Measurements from ENCODE around the gene C16orf95. TPM values are rescaled to one million over a fixed set of nuclear protein-coding genes. Genes with fewer than 3 reads are reported as not detected.

The C16orf95 gene
- total and polyA plus RNA-seq, 12 donors = 0.67 to 9.9 (median 5.3) TPM

DNA sequence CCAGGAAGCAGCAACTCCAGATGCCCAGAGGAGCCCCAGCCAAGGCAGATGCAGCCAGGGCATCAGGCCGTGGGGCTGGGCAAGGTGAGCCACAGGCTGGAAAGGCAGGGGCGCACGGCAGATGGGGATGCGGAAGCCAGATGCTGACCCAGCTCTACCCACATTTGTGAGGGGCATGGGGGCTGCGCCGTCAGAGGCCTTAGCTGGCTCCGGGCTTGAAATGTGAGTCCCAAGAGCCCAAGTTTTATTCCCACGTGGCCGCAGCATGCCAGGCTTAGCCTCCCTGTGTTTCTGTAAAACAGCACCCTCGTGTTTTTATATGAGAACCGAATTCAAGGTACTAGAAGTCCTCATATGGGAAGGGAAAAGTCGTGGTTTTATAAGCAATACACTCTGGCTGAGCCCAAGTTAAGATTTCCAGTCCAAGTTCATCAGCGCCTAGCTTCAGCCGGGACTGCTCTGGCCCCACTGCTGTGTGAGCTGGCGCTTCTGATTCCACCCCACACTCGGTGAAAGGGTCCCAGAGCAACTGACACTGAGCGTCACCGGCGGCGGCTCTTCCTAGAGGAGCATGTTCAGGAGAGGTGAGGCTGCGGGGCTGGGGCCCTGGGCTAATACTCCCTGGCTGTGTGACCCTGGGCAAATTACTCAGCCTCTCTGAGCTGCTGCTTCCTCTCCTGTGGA lies 6.7 kb upstream of the C16orf95 start:
- WGBS, 4 donors = 86 to 89% (median 88%) methylated on average over 13 to 21 of the region's 21 CpGs

DNA sequence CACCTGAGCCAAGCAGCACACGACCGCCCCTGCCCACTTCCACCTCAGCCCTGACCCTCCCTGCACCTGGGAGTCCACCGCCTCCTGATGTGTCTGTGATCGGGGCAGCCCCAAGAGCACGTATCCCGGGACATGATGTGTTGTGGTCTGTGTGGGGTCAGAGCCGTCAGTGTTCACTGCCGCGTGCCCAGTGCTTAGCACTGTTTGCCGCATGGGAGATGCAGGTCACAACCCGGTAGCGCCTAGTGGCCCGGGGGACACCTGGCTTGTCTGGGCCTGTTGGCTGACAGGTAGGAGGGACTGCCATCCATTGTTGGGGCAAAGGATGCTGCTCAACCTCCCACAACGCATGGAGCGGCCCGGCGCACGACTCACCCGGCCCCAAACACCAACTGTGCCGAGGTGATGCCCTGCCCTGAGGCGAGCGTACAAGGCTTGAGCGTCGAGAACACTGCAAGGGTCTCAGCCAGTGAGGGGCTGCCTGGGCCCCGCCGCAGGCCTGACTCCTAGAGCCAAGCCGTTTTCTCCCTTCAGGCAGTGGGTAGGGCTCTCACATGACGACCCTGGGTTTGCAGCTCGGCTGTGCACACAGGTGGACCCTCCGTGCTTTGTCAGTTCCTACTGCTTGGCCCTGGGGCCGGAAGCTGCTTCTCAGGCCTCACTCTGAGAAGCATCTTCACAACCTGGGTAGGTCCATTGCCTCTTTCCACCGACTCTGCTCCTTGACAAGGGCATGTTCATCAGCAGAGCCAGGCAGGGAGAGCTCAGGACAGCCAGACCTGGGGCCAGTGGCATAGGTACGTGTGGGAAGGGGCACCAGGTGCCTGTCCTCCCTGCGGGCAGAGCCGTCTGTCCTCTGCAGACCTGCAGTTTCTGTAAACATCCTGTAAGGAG lies 5.9 kb upstream of the C16orf95 start:
- TF ChIP-seq, protein P1, sequence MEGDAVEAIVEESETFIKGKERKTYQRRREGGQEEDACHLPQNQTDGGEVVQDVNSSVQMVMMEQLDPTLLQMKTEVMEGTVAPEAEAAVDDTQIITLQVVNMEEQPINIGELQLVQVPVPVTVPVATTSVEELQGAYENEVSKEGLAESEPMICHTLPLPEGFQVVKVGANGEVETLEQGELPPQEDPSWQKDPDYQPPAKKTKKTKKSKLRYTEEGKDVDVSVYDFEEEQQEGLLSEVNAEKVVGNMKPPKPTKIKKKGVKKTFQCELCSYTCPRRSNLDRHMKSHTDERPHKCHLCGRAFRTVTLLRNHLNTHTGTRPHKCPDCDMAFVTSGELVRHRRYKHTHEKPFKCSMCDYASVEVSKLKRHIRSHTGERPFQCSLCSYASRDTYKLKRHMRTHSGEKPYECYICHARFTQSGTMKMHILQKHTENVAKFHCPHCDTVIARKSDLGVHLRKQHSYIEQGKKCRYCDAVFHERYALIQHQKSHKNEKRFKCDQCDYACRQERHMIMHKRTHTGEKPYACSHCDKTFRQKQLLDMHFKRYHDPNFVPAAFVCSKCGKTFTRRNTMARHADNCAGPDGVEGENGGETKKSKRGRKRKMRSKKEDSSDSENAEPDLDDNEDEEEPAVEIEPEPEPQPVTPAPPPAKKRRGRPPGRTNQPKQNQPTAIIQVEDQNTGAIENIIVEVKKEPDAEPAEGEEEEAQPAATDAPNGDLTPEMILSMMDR (IDR thresholded peaks at IDR 0.05) = no peak
- no peak for TF ChIP-seq POLR2A (IDR thresholded peaks at IDR 0.05)
- H3K9me3 ChIP-seq (replicated peaks in 1 of 3) = no peaks in the 10 kb centered on the region
- peaks cover 4 to 16% of the 10 kb centered on the region in 2 donors for H3K4me1 ChIP-seq (replicated peaks in 1 of 2)
- H3K27me3 ChIP-seq = no peaks in the 10 kb centered on the region
- no peak overlapping the region for H3K27ac ChIP-seq
- intact Hi-C loops (cut with DNase I) = no loop called here
- no peak overlapping the region for H3K4me3 ChIP-seq
- no peaks in the 10 kb centered on the region for H3K36me3 ChIP-seq (replicated peaks in 1 of 2)
- WGBS, 4 donors = 89 to 92% (median 91%) methylated on average over 4 to 35 of the region's 35 CpGs
- DNase-seq = peak in 1 of 7 donors; percentile 9

More for the DNA sequence above, 6.7 kb upstream of the C16orf95 start:
- Histone ChIP-seq H3K27me3 (no peaks in the 10 kb centered on the region), H3K9me3 (replicated peaks in 1 of 3) (no peaks in the 10 kb centered on the region), H3K4me3 (no peak overlapping the region), H3K36me3 (replicated peaks in 1 of 2) (no peaks in the 10 kb centered on the region), H3K27ac (no peak overlapping the region), H3K4me1 (replicated peaks in 1 of 2) (peaks cover 0 to 9% of the 10 kb centered on the region in 2 donors)
- TF ChIP-seq, protein P1 (IDR thresholded peaks at IDR 0.05) = no peak
- no peak for TF ChIP-seq POLR2A (IDR thresholded peaks at IDR 0.05)
- DNase-seq = no peak
- intact Hi-C loops (cut with DNase I) = no loop called here

DNA sequence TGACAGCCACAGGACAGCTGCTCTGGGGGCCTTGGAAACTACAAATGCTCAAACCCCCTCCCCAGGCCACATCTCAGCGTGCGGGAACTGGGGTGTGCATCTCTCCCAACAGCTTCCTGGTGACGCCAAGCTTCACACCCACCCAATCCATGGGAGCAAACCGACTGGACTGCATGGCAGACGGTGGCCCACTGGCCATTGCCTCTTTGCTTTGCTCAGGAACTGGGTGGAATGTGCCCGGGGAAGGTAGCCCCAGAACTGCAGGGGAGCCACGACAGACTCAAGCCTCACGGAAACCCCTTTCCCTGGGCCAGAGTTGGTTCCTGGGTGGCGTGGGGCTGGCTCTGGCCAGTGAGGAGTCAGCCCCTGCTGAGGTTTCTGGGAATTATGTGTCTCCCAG lies 5.2 kb upstream of the C16orf95 start:
- Histone ChIP-seq H3K27ac (no peak overlapping the region), H3K9me3 (replicated peaks in 1 of 3) (no peaks in the 10 kb centered on the region), H3K4me3 (no peak overlapping the region), H3K4me1 (replicated peaks in 1 of 2) (peaks cover 8 to 18% of the 10 kb centered on the region in 2 donors), H3K27me3 (no peaks in the 10 kb centered on the region), H3K36me3 (replicated peaks in 1 of 2) (no peaks in the 10 kb centered on the region)
- no peak for TF ChIP-seq POLR2A (IDR thresholded peaks at IDR 0.05)
- TF ChIP-seq, protein P1 (IDR thresholded peaks at IDR 0.05) = no peak
- intact Hi-C loops (cut with DNase I) = no loop called here
- 85 to 100% (median 92%) methylated on average over 3 to 9 of the region's 9 CpGs; no CpG with 5 or more reads in 1 of the 4 donors for WGBS, 4 donors
- DNase-seq = no peak

DNA sequence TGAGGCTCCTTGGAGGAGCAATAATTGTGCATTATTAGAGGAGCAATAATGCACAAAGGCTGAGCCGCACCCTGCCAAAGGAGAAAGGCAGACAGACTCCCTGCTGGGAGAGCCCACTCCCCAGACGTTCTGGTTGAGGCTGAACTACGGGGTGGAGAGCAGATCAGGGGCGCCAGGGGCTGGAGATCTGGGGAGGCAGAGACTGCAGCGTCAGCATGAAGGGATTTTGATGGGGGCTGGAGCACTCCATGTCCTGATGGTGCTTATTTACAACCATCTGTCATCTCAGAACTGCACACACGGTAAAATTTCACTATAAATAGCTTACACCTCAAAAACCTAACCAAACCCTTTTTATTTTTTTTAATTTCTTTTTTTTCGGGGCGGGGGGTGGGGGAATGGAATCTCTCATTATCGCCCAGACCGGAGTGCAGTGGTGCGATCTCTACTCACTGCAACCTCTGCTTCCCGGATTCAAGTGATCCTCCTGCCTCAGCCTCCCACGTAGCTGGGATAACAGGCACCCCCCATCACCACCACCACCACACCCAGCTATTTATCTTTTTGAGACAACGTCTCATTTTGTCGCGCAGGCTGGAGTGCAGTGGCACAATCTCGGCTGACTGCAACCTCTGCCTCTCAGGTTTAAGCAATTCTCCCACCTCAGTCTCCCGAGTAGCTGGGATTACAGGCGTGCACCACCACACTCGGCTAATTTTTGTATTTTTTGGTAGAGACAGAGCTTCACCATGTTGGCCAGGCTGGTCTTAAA lies 4.3 kb upstream of the C16orf95 start:
- Histone ChIP-seq H3K4me3 (no peak overlapping the region), H3K4me1 (replicated peaks in 1 of 2) (peaks cover 8 to 18% of the 10 kb centered on the region in 2 donors), H3K27ac (no peak overlapping the region), H3K36me3 (replicated peaks in 1 of 2) (no peaks in the 10 kb centered on the region), H3K27me3 (no peaks in the 10 kb centered on the region), H3K9me3 (replicated peaks in 1 of 3) (no peaks in the 10 kb centered on the region)
- 79 to 83% (median 81%) methylated on average over 20 of the region's 20 CpGs for WGBS, 4 donors
- no peak for DNase-seq
- TF ChIP-seq POLR2A (IDR thresholded peaks at IDR 0.05) = no peak
- TF ChIP-seq, protein P1 (IDR thresholded peaks at IDR 0.05) = no peak
- intact Hi-C loops (cut with DNase I) = no loop called here
